ENCODE measurements around the gene OTUB2. TPM values are rescaled to one million over a fixed set of nuclear protein-coding genes. Genes with fewer than 3 reads are reported as not detected.

The OTUB2 gene
- total RNA-seq, 1 experiment from 2014 or later, result 0.55 TPM

DNA sequence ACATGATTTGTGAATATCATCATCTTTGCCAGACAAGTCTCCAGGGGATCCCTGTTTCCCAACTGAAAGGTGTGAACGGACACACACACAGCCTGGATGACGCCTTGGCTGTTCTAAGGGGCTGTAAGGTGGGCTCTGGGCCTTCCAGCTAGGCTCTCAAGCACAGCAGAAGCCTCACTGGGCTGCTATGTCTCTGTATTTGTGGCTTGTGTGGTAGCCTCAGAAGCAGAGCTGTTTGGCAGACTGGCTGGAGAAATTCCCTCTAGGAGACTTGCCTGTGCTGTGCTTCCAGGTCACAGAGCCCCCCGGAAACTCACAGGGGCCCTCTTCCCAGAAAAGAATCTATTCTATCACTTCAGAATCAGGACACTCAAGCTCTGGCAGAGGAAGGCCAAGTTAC is 21.4 kb downstream of the OTUB2 start:
- no TSS peak for BruUV-seq (replicated peaks)
- Histone ChIP-seq H3K9me2 (ENCODE audit: insufficient read depth) (no peaks in the 10 kb centered on the region), H3K36me3 (ENCODE audit: low read depth) (no peaks in the 10 kb centered on the region), H4K20me1 (ENCODE audit: insufficient read depth) (no peaks in the 10 kb centered on the region), H3K4me1 (replicated peaks; ENCODE audit: insufficient read depth) (no peaks in the 10 kb centered on the region), H3K27me3 (ENCODE audit: insufficient read depth, low read depth) (no peaks in the 10 kb centered on the region), H3K4me2 (no peak overlapping the region), H3K9me3 (ENCODE audit: insufficient read depth, low read depth) (no peaks in the 10 kb centered on the region), H2AFZ (no peak overlapping the region), H3K27ac (no peak overlapping the region), H3K79me2 (ENCODE audit: low read depth) (no peaks in the 10 kb centered on the region), H3K4me3 (no peak overlapping the region), H3F3A (ENCODE audit: insufficient read depth, low read depth) (no peaks in the 10 kb centered on the region)
- POLR2A ChIA-PET (ENCODE audit: unreplicated experiment), result no interaction called here
- no peak for TF ChIP-seq EZH2 (IDR thresholded peaks at IDR 0.05; ENCODE audit: low read depth)
- TF ChIP-seq, protein P1, sequence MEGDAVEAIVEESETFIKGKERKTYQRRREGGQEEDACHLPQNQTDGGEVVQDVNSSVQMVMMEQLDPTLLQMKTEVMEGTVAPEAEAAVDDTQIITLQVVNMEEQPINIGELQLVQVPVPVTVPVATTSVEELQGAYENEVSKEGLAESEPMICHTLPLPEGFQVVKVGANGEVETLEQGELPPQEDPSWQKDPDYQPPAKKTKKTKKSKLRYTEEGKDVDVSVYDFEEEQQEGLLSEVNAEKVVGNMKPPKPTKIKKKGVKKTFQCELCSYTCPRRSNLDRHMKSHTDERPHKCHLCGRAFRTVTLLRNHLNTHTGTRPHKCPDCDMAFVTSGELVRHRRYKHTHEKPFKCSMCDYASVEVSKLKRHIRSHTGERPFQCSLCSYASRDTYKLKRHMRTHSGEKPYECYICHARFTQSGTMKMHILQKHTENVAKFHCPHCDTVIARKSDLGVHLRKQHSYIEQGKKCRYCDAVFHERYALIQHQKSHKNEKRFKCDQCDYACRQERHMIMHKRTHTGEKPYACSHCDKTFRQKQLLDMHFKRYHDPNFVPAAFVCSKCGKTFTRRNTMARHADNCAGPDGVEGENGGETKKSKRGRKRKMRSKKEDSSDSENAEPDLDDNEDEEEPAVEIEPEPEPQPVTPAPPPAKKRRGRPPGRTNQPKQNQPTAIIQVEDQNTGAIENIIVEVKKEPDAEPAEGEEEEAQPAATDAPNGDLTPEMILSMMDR (conservative IDR thresholded peaks at IDR 0.05), result no peak
- CTCF ChIA-PET, result no interaction called here
- DNase-seq, result no peak
- intact Hi-C loops (cut with micrococcal nuclease; ENCODE audit: unreplicated experiment), result no loop called here

DNA sequence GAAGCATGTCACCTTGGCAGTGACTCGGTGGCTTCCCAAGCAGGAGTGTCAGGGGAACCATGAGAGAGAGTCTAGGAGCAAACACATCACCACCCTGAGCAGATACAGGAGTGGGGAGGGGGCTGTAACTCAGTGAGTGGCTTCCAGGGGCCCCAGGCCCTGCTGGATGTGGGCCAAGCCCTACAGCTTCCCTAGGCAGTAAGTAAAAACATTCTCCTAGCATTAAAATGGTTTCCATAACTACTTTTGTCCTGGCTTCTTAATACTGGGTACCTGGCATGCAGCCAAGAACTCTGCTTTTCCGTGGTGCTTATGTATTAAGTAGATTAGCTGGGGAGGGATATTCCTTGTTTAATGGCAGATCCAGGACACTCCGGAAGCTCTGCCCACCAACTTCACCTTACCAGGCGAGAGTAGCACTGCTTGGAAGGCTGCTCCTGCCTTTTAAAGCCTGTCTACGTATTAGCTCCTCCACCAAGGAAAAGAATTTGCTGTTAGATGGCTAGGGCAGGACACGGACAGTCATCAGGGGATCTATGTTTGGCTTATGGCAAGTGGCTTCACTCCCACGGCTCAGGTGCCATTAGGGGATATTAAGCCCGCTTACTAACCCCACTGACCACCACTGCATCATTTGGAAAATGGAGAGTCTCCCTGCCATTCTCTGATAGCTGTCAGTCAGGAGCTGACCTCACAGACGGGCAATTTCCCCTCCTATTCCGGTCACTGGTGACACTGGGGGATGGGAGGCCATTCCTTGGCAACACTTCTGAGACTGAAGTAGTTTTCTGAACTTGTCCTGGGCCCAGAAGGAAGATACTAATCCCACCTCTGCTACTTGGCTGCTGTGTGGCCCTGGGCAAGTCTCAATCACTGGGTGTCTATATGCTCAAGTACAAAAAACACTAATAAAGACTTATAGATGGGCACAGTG is 22.8 kb downstream of the OTUB2 start:
- Histone ChIP-seq H4K20me1 (ENCODE audit: insufficient read depth) (no peaks in the 10 kb centered on the region), H3K36me3 (ENCODE audit: low read depth) (no peaks in the 10 kb centered on the region), H3F3A (ENCODE audit: insufficient read depth, low read depth) (no peaks in the 10 kb centered on the region), H3K4me3 (no peak overlapping the region), H3K9me2 (ENCODE audit: insufficient read depth) (no peaks in the 10 kb centered on the region), H3K4me2 (no peak overlapping the region), H3K27me3 (ENCODE audit: insufficient read depth, low read depth) (no peaks in the 10 kb centered on the region), H3K79me2 (ENCODE audit: low read depth) (no peaks in the 10 kb centered on the region), H2AFZ (no peak overlapping the region), H3K4me1 (replicated peaks; ENCODE audit: insufficient read depth) (no peaks in the 10 kb centered on the region), H3K9me3 (ENCODE audit: insufficient read depth, low read depth) (no peaks in the 10 kb centered on the region), H3K27ac (no peak overlapping the region)
- POLR2A ChIA-PET (ENCODE audit: unreplicated experiment), result no interaction called here
- BruUV-seq (replicated peaks), result no TSS peak
- intact Hi-C loops (cut with micrococcal nuclease; ENCODE audit: unreplicated experiment), result no loop called here
- no peak for DNase-seq
- no peak for TF ChIP-seq EZH2 (IDR thresholded peaks at IDR 0.05; ENCODE audit: low read depth)
- TF ChIP-seq, protein P1 (conservative IDR thresholded peaks at IDR 0.05), result no peak
- CTCF ChIA-PET, result no interaction called here

GRCh38 chr14:94049625-94050023 is 23.5 kb downstream of the OTUB2 start:
- no peak overlapping the region for H2AFZ ChIP-seq
- no peak overlapping the region for H3K27ac ChIP-seq
- no peaks in the 10 kb centered on the region for H3K9me3 ChIP-seq (ENCODE audit: insufficient read depth, low read depth)
- ChIA-PET POLR2A (ENCODE audit: unreplicated experiment) (no interaction called here), CTCF (no interaction called here)
- intact Hi-C loops (cut with micrococcal nuclease; ENCODE audit: unreplicated experiment), result loop anchor here (5.0 kb wide), 1 partner anchor 88 kb away; no protein-coding TSS in a partner anchor
- no peaks in the 10 kb centered on the region for H3K4me1 ChIP-seq (replicated peaks; ENCODE audit: insufficient read depth)
- H3K4me2 ChIP-seq, result no peak overlapping the region
- no peaks in the 10 kb centered on the region for H4K20me1 ChIP-seq (ENCODE audit: insufficient read depth)
- no peaks in the 10 kb centered on the region for H3K36me3 ChIP-seq (ENCODE audit: low read depth)
- no peaks in the 10 kb centered on the region for H3K27me3 ChIP-seq (ENCODE audit: insufficient read depth, low read depth)
- no TSS peak for BruUV-seq (replicated peaks)
- TF ChIP-seq, protein P1 (conservative IDR thresholded peaks at IDR 0.05), result no peak
- no peak for TF ChIP-seq EZH2 (IDR thresholded peaks at IDR 0.05; ENCODE audit: low read depth)
- DNase-seq, result no peak
- H3K79me2 ChIP-seq (ENCODE audit: low read depth), result no peaks in the 10 kb centered on the region
- no peak overlapping the region for H3K4me3 ChIP-seq
- H3K9me2 ChIP-seq (ENCODE audit: insufficient read depth), result no peaks in the 10 kb centered on the region
- H3F3A ChIP-seq (ENCODE audit: insufficient read depth, low read depth), result no peaks in the 10 kb centered on the region
